GM23248 (cell line): Measurements from ENCODE around the gene ALPL.

Experiments
- EZH2 ChIP-seq: fragments of 200-600 bp; sonication (generic); IDR thresholded peaks from 2 replicates; pipeline ENCODE4 v1.6.1; 2018; ENCODE audit warnings: antibody characterized with exemption, mild to moderate bottlenecking; ENCODE audit not compliant: insufficient read depth, poor library complexity, severe bottlenecking
- EZH2phosphoT487 ChIP-seq: fragments of 200-600 bp; sonication (generic); IDR thresholded peaks from 2 replicates; pipeline ENCODE4 v1.6.1; 2018; ENCODE audit warnings: antibody characterized with exemption, moderate library complexity, mild to moderate bottlenecking, low read depth; ENCODE audit not compliant: insufficient read depth

GRCh38 chr1:21601278-21602048 is 92.2 kb downstream of the ALPL start:
- no peak for TF ChIP-seq EZH2
- TF ChIP-seq EZH2phosphoT487: no peak
